Activated CD8-positive, alpha-beta memory T cell treated with anti-CD3 and anti-CD28 coated beads, Interleukin-2, amount 50 U/mL, for 4 hours (primary cell): Measurements from ENCODE around the gene MS4A8.
"Not testable (repeated sequence)": the region's sequence is repeated elsewhere in the genome, so short reads cannot be mapped to it uniquely, and the experiment has no call there.

Experiments used
- DNase-seq: peaks from one replicate; pipeline ENCODE4 v3.0.0-alpha.2; 2020

The MS4A8 gene, protein sequence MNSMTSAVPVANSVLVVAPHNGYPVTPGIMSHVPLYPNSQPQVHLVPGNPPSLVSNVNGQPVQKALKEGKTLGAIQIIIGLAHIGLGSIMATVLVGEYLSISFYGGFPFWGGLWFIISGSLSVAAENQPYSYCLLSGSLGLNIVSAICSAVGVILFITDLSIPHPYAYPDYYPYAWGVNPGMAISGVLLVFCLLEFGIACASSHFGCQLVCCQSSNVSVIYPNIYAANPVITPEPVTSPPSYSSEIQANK

DNA sequence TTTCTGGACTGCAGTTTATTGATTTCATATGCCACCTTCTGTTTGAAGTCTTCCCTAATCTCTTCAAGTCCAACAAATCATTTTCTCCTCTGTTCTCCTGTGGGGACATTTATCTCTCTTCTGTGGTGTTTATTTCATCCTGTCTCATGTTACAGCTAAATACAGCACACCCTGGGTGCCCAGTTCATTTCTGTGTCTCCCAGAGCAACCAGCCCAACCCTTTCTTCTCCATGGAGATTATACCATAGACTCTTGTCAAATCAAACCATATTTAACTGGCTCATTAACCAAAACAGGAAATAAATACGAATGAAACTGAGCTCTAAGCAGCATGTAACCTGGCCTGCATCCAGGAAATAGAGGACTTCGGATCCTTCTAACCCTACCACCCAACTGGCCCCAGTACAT, at the start of gene MS4A8:
Gene MS4A8 (plus strand): TSS at position 329 of the 408 bp plus-strand sequence. CDS start 1,249 bp downstream, outside the sequence.
- no peak for DNase-seq

DNA sequence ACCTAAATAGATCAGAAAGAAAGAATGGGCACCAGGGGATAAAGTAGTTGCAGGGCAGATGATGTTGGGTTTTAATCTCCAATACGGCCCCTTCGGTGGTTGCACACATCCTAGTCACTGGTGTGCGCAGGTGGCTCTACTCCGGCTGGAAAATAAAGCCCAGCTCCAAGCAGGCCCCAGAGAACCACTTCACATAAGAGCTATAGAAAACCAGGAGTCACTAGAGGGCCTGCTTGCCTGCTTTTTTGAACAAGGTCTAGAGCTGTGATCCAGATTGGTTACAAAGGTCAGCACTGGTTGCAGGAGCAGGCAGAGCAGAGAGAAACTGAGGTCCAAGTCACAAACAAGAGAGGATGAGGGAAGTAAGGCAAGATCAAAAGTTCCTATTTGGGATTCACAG, 41.5 kb upstream of the MS4A8 start:
- DNase-seq = no peak

DNA sequence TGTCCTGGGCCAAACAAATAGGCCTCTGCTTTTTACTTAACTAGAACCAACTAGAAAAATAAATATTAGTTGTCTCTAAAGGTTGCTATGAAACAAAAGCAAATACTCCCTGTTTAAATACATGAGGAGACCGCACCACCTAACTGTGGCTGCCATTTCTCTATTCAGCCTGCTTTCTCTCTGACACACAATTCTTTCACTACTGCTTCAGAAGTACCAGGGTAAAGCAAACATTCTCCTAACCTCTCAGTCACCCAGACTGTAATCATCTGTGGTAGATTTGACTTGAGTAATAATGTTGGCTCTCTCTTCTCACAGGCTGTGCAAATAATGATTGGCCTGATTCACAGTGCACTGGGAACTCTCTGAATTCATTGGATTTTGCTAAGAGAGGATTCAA, 41.0 kb upstream of the MS4A8 start:
- DNase-seq = no peak

DNA sequence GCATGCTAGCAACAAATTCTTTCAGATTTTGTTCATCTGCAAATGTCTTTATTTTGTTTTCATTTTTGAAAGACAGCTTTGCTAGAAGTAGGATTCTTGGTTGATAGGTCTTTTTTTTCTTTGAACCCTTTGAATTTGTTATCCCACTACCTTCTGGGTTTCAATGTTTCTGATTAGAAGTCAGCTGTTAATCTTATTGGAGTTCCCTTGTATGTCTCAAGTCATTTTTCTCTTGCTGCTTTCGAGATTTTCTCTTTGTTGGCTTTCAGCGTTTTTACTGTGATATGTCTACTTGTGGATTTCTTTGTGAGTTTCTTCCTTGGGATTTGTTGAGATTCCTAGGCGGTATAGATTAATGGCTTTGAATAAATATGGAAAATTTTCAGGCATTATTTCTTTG, 27.2 kb upstream of the MS4A8 start:
- DNase-seq = no peak

DNA sequence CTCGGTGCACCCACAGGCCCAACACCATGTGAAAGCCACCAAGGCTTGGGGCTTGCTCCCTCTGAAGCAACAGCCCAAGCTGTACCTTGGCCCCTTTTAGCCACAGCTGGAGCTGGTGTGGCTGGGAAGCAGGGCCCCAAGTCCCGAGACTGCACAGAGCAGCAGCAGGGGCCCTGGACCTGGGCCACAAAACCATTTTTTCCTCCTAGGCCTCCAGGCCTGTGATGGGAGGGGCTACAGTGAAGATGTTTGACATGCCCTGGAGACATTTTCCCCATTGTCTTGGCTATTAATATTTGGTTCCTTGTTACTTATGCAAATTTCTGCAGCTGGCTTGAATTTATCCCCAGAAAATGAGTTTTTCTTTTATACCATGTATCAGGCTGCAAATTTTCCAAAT, 21.2 kb upstream of the MS4A8 start:
- DNase-seq = not testable (repeated sequence)

DNA sequence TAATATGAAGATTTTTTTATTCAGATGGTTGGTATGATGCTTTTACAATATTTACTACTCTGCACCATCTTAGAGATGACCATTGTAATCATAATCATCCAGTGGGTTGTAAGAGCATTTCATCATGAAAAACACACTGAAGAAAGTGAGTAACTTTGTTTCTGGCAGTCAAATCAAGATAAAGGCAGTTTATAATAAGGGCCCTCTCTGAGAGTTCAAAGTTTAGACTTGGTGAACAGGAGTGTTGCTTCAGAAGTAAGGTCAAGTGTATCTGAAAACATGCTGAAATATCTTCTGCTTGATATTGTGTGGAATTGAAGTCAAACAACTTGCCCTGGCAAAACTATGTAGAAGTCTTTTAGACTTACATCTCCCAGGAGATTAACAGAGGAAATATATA, 19.5 kb upstream of the MS4A8 start:
- DNase-seq = no peak

DNA sequence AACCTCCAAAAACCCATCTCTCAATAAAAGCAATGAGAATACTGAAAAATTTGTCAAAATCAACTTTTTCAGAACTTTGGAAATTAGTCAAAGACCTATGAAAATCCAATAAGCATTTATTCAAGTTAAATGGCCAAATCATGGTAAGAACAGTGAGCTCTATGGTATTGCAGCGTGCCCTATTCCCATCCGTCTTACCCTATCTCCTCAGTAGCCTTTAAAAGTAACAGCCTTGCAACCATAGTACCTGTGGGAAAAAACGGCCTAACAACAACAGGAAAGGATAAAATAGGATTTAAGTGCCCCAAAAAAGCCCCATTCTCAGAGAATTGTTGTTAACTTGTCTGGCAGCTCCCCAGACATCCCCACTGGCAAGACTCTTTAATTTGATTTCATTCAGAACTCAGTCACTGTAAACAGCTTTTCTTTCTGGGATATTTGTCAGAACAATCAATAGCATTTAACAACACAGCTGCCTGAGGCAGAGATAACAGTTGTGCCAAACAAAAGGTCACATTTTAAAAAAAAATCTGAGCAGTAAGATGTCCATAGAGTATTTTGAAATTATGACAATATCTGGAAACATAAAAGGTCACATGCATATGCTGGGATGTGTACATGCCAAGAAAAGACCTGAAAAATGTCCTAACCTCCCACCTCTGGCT, 18.8 kb upstream of the MS4A8 start:
- no peak for DNase-seq

DNA sequence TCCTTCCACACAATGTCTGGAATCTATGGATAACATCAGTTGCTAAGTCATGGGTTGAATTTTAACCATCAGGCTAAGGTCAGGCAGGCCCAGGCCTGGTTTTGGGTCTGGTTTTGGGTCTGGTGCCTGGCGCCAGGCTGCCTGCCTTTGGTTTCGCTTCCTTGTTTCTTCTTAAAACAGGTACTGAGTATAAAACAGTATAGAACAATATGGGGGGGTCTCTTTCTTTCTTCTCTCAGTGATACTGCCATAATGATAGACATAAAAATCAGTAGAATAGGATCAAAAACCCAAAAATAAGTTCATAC, 14.9 kb upstream of the MS4A8 start:
- not testable (repeated sequence) for DNase-seq

DNA sequence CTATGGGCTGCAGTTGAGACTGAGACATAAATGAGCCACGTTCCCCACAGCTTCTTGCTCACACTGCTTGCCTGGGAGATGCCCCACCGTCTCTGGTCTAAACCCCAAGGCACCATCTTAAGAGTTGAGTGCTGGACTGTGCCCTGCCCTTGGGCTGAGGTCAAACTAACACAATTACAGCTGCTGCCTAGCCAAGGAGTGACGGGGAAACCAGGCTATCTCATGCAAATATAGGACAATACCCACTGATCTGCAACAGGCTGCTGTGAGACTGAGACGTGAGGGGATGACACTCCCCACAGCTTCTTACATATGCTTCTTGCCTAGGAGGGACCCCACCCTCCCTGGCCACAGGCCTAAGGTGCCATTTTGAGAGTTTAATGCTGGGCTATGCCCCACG, 7.8 kb upstream of the MS4A8 start:
- no peak for DNase-seq

DNA sequence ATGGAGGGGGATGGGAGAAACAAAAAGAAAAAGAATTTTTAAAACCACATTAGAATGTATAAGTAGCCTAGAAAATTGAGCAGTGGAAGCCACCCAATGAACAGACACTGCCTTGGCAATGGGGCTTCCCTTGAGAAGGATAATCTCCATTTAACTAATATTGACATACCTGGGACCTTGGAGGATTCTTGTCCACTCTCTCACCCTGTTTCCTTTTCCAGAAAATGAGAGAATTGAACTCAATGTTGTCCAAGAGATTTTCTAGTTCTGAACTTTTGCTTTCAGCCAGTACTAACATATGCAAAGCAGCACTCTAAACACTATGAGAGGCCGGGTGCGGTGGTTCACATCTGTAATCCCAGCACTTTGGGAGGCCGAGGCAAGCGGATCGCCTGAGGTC, 524 bp downstream of the MS4A8 start:
- no peak for DNase-seq

DNA sequence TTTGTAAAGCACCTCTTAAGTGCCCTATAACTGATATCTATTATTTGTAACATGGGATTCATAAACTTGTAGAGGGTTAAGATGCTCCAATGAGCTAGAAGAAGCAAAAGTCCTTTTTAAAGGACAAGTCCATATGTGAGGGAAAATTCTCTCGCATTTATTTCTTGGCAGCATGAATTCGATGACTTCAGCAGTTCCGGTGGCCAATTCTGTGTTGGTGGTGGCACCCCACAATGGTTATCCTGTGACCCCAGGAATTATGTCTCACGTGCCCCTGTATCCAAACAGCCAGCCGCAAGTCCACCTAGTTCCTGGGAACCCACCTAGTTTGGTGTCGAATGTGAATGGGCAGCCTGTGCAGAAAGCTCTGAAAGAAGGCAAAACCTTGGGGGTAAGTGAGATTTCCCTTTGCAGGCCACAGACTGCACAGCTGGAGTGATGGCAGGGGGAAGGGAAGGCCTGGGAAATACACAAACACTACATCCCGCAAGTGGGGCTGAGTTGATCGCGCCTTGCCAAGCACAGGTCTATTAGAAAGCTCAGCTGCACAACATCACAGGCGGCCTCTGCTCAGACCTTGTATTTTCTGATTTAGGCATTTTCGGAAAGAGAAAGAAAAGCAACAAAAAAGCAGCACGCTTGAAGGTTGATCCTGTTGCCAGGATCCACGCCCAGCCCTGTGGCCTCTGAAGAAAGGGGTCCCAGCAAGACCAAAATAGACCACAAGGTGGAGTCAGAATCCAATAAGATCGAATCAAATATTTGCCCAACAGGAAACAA, 1.5 kb downstream of the MS4A8 start:
- no peak for DNase-seq

DNA sequence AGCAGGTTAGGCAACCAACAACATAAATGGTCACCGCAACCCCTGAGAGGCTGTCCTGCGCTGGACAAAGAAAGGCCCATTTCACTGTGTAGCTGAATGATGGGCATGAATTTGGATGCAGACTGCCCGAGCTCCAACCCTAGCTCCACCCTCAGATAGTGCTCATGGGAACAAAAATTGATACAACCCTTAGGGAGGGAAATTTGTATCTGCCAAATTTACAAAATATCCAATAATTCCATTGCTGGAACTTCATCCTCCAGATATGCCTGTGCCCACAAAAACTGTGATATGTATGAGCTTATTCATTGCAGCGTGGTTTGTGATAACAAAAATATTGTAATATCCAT, 2.0 kb downstream of the MS4A8 start:
- DNase-seq = no peak

DNA sequence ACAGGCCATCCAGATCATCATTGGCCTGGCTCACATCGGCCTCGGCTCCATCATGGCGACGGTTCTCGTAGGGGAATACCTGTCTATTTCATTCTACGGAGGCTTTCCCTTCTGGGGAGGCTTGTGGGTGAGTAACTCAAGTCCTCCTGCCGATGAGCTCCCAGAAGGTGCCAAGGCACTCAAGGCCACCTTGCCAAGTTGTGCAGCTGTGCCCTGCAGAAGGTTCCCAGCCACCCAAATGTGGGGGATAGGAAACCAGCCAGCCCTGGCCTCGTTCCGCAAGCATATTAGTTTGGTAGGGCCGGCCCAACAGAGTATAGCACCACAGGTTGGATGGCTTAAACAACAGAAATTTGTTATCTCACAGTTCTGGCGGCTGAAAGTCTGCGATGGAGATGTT, 4.0 kb downstream of the MS4A8 start:
- no peak for DNase-seq

DNA sequence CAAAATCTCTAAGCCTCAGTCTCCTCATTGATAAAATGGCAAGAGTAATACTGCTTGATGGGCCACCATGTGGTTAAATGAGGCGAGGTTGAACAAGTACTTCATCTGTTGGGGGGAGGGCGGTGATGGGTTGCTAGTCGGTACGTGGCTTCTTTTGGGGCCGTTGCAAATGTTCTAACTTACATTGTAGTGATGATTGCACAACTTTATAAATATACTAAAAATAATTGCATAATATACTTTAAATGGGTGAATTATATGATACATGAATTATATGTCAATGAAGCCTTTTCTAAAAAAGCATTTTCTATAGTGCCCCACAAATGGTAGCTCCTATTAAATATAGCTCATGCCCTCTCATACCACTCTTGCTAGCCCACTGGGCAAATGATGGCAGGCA, 6.5 kb downstream of the MS4A8 start:
- no peak for DNase-seq

DNA sequence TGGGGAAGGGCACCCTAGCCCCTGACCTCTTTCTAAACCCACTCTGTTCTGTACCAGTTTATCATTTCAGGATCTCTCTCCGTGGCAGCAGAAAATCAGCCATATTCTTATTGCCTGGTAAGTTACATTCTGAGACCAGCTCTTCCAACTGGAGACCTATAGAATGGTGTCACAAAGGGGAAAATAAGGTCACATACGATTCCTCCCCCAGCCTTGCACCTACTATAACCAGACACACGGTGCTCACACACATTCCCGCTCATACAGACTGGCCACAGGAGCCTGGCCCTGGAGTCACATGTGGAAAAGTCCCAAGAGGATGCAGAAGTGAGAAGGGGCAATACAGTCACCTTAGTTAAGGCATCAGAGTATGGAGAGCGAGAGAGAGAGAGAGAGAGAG, 7.5 kb downstream of the MS4A8 start:
- DNase-seq = no peak

DNA sequence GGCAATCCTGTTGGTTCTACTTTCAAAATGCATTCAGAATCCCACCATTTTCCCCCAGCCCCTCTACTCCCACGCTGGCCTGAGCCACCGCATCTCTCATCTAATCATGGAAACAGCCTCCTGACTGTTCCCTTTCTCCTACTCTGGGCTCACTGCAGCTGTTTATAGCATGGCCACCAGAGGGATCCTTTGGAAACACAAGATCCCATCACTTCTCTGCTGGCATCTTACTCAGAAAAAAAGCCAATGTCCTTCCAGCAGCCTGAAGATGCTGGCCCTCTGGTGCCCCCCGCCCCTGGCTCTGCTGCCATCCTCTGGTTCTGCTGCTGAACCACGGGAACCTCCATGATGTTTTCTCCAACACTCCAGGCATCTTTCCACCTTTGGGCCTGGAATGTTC, 11.1 kb downstream of the MS4A8 start:
- DNase-seq = no peak

DNA sequence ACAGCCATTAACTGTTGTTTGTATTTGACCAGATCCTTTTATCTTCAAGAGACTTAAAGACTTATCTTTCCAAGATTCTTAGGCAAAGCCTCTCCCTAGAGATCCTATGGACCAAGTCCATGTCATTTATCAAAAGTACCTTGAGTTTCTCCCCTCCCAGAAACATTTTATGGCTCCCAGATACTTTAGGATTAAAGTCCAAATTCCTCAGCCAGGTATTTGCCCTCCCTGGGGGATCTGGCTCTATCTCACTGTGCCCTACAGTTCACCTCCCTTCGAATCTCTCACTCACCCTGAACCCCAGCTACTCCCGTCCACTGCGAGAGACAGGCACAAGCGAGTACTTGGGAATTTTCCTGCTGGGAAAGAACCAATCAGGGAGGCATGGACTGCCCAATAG, 11.9 kb downstream of the MS4A8 start:
- no peak for DNase-seq

DNA sequence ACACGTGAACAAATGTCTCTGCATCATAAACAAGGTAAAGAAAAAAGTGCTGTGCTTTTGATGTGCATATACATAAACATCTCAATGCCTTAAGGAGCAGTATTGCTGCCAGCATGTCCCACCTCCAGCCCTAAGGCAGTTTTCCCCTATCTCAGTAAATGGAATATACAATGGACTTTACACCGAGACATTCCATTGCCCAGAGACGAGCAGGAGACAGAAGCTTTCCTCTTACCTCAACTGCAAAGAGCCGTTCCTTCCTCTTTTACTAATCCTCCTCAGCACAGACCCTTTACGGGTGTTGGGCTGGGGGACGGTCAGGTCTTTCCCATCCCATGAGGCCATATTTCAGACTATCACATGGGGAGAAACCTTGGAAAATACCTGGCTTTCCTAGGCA, 14.0 kb downstream of the MS4A8 start:
- DNase-seq = not testable (repeated sequence)

DNA sequence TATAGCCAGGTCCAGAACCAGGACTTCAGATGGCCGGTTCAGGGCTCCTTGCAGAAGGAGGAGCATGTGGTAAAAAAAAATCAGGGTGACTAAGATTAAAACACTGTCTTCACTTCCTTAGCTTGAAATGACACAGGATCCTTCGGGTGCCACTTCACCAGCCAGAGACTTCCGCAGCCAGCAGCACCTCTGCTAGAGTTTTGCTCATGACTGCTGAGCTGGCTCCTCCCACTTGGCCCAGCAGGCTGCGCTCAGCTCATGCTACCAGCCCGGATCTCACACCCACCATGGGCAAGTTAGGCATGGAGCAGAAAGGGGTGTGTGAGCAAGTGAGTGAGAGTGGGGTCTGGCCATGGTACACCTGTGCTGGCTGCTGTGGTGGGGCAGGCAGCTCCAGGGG, 18.5 kb downstream of the MS4A8 start:
- no peak for DNase-seq

DNA sequence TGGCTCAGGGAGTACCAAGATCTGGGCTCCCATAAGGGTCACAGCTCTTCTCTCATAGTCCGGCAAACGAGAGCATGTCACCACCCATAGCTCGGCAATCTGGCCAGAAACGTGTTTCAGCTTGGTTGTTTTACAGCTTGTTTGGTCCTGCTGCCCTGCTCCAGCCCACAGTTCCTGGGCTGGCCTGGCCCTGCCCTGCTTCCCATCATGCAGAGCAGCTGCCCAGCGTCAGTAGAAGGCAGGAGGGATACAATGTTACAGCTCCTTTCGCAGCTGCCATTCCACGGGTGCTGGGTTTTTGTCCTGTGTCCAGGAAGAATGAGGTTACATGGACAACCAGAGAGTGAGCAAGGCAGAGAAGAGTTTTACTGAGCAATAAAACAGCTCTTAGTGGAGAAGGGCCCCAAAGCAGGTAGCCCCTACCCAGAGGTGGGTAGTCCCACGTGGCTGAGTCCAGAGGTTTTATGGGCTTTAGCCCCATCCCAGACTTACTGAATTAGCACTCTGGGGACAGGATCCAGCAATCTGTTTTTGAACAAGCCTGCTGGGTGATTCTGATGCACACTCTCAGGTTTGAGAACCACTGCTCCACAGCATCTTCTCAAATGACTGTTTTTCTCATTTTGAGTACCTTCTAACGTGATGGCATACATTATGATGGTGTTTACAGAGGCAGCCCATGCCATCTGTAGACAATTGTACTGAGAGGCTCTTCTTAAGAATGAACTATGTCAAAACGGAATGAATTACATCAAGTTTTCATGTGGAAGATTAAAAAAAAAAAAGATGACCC, 19.3 kb downstream of the MS4A8 start:
- no peak for DNase-seq

DNA sequence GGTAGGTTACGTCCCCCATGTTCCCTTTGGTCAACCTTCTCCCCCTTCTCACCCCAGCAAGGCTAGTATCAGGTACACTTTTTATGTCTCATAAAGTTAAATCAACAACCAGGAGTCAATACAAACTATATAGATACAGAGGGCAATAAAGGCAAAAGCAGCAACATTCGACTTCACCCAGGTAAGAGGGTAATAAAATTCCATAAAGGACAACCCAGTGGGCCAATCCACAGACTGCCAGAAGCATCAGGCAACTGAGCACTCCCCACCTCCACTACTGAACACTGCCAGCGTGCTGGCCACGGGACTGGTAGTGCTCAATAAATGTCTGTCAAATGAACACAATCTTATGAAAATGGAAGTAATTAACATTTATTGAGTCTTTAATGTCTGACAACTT, 20.0 kb downstream of the MS4A8 start:
- DNase-seq = no peak

DNA sequence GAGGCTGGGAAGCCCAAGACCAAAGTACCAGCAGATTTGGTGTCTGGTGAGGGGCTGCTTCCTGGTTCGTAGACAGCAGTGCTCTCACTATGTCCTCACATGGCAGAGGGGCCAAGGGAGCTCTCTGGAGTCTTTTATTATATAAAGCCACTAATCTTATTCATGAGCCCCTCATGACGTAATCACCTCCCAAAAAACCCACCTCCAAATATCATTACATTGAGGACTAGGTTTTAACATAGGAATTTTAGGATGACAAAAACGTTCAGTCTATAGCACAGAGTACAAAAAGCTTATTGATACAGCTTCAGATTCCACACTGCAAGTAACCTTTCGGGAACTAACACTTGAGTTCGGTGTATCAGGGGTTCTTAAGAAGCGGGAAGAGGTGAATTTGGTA, 21.0 kb downstream of the MS4A8 start:
- no peak for DNase-seq

DNA sequence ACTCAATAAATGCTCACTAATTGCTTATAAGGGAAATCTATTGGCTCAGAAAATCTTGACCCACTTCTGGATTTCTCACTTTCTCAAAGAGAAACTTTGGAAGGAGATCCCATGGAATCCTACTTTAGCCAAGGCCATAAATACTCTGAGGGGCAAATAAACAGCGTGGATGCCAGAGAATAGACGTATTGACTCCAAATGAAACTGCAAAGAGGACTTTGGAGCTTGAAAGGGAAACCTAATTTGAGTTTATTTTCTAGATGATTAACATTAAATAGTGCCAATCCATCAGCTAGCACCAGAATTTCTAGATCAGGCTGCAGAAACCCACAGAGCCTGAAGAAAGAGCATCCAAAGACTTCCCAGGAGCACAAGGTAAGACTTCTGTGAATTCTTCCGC, 25.0 kb downstream of the MS4A8 start, which contains the start of gene MS4A18:
Gene MS4A18 (plus strand): TSS at position 301 of the 400 bp plus-strand sequence.
- DNase-seq = no peak

DNA sequence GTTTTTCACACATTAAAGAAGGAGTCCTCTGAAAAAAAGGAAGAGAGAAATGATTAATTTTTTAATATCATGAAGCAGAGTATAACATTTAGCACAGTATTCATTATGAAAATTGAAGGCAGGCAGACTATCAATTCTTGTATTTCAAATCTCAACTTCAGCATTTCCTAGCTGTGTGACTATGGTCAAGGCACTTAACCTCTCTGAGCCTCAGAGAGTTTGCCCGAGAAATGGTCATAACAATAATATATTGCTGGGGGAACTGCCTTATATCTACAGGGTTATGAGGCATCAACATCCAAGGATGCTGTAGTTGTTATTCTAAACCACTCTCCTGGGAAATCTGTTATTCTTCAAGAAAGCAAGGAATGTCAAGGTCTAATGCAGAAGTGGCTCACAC, 26.2 kb downstream of the MS4A8 start:
- no peak for DNase-seq
